Measurements from ENCODE around the gene DPYSL5.

- TF ChIP-seq CTCF (IDR thresholded peaks at IDR 0.05) (no peak), POLR2A (IDR thresholded peaks at IDR 0.05) (no peak)
Measured at GRCh38 chr2:26889796-26890195, 41.9 kb downstream of the DPYSL5 start.
